Nucleus accumbens (tissue), 56 donors: ENCODE measurements around the gene FNDC3B.

Source experiments
- DNase-seq, 56 donors: peaks; one replicate each; lab custom pipeline; 2025; lab: John Stamatoyannopoulos, UW

The FNDC3B gene

GRCh38 chr3:172398484-172398883 is 359.1 kb downstream of the FNDC3B start:
- DNase-seq, result no peak

- DNase-seq, result no peak
These were observed 362.7 kb downstream of the FNDC3B start for GRCh38 chr3:172402090-172402489.

- DNase-seq, result no peak
These were observed 363.7 kb downstream of the FNDC3B start for GRCh38 chr3:172402892-172403643.

- no peak for DNase-seq
These were observed 365.0 kb downstream of the FNDC3B start for GRCh38 chr3:172404237-172404962.

GRCh38 chr3:172405914-172406313 is 366.5 kb downstream of the FNDC3B start:
- no peak for DNase-seq

- DNase-seq, result no peak
These were observed 368.5 kb downstream of the FNDC3B start for GRCh38 chr3:172407872-172408271.

GRCh38 chr3:172410702-172411477 is 371.5 kb downstream of the FNDC3B start:
- no peak for DNase-seq

- DNase-seq, result no peak
These were observed 372.1 kb downstream of the FNDC3B start for GRCh38 chr3:172411478-172411947.

- DNase-seq, result no peak
These were observed 375.9 kb downstream of the FNDC3B start for GRCh38 chr3:172415323-172415722.

- DNase-seq, result no peak
These were observed 398.3 kb downstream of the FNDC3B start for GRCh38 chr3:172437713-172438112.

GRCh38 chr3:172438186-172438585 is 398.8 kb downstream of the FNDC3B start:
- no peak for DNase-seq

GRCh38 chr3:172441581-172441980 is 402.2 kb downstream of the FNDC3B start:
- no peak for DNase-seq

- DNase-seq, result no peak
These were observed 403.2 kb downstream of the FNDC3B start for GRCh38 chr3:172442606-172443005.

- DNase-seq, result no peak
These were observed 405.4 kb downstream of the FNDC3B start for GRCh38 chr3:172444821-172445220.

GRCh38 chr3:172446198-172446597 is 406.8 kb downstream of the FNDC3B start:
- no peak for DNase-seq

- peak in 3 of 56 donors; percentile 14 to 28 (median 20) for DNase-seq
These were observed 408.5 kb downstream of the FNDC3B start, which contains the start of gene GHSR for GRCh38 chr3:172447611-172448579. GHSR (minus strand) TSS chr3:172448456; CDS start chr3:172448413, 43 bp downstream.

- peak in 4 of 56 donors; percentile 24 to 31 (median 28) for DNase-seq
These were observed 409.5 kb downstream of the FNDC3B start for GRCh38 chr3:172448661-172449465.

- peak in 3 of 56 donors; percentile 0 to 20 (median 14) for DNase-seq
These were observed 410.2 kb downstream of the FNDC3B start for GRCh38 chr3:172449466-172450149.
